H9 (cell line): Measurements from ENCODE around the gene TCEA2. TPM values are rescaled to one million over a fixed set of nuclear protein-coding genes. Genes with fewer than 3 reads are reported as not detected.
"Not testable (repeated sequence)": the region's sequence is repeated elsewhere in the genome, so short reads cannot be mapped to it uniquely, and the experiment has no call there.

ENCODE experiments used
- DNase-seq: peaks from one replicate; pipeline ENCODE4 v3.0.0-alpha.2; 2017
- H2AFZ ChIP-seq: one replicate; pipeline ENCODE4 v1.6.1; 2013; ENCODE audit warnings: mild to moderate bottlenecking, low read length, control low read depth, moderate library complexity
- H2AK5ac ChIP-seq: 2 replicates; pipeline ENCODE4 v1.6.1; 2013; ENCODE audit warnings: low read length, control low read depth, mixed read lengths; ENCODE audit not compliant: insufficient read length
- H2BK120ac ChIP-seq: one replicate; pipeline ENCODE4 v1.6.1; 2013; ENCODE audit warnings: low read depth, mild to moderate bottlenecking, low read length, control low read depth, inconsistent platforms; ENCODE audit not compliant: poor library complexity, severe bottlenecking
- H2BK12ac ChIP-seq: 2 replicates; pipeline ENCODE4 v1.6.1; 2013; ENCODE audit warnings: low read length, control low read depth, mixed read lengths, low read depth; ENCODE audit not compliant: insufficient read length
- H2BK15ac ChIP-seq: 2 replicates; pipeline ENCODE4 v1.6.1; 2013; ENCODE audit warnings: low read depth, low read length, control low read depth
- H2BK20ac ChIP-seq: one replicate; pipeline ENCODE4 v1.6.1; 2013; ENCODE audit warnings: low read depth, mild to moderate bottlenecking, low read length, control low read depth, inconsistent platforms; ENCODE audit not compliant: poor library complexity, severe bottlenecking
- H2BK5ac ChIP-seq: 2 replicates; pipeline ENCODE4 v1.6.1; 2013; ENCODE audit warnings: low read length, control low read depth, mixed read lengths; ENCODE audit not compliant: insufficient read length
- H3K14ac ChIP-seq: 2 replicates; pipeline ENCODE4 v1.6.1; 2013; ENCODE audit warnings: low read length, control low read depth; ENCODE audit not compliant: insufficient read depth
- H3K18ac ChIP-seq: 2 replicates; pipeline ENCODE4 v1.6.1; 2013; ENCODE audit warnings: low read depth, mild to moderate bottlenecking, mixed read lengths, low read length, control low read depth; ENCODE audit not compliant: insufficient read length
- H3K23ac ChIP-seq: 2 replicates; pipeline ENCODE4 v1.6.1; 2013; ENCODE audit warnings: low read length, control low read depth, mixed read lengths, low read depth; ENCODE audit not compliant: insufficient read length
- H3K23me2 ChIP-seq: 2 replicates; pipeline ENCODE4 v1.6.1; 2013; ENCODE audit warnings: low read depth, mild to moderate bottlenecking, mixed read lengths, low read length, control low read depth; ENCODE audit not compliant: insufficient read length, poor library complexity, severe bottlenecking
- H3K27ac ChIP-seq: 2 replicates; pipeline ENCODE4 v1.5.1; 2013; ENCODE audit warnings: low read length, control low read depth, mixed read lengths, low read depth; ENCODE audit not compliant: insufficient read length
- H3K27me3 ChIP-seq: 2 replicates; pipeline ENCODE4 v1.6.1; 2013; ENCODE audit warnings: low read length, control low read depth, inconsistent platforms; ENCODE audit not compliant: insufficient read depth
- H3K4ac ChIP-seq: 2 replicates; pipeline ENCODE4 v1.6.1; 2013; ENCODE audit warnings: low read depth, mild to moderate bottlenecking, control low read depth, inconsistent platforms, low read length, moderate library complexity
- H3K4me1 ChIP-seq: 2 replicates; pipeline ENCODE4 v1.6.1; 2013; ENCODE audit warnings: low read length, control low read depth, inconsistent platforms; ENCODE audit not compliant: insufficient read depth
- H3K4me2 ChIP-seq: 2 replicates; pipeline ENCODE4 v1.6.1; 2013; ENCODE audit warnings: low read length, control low read depth, mixed read lengths; ENCODE audit not compliant: insufficient read length, insufficient read depth
- H3K56ac ChIP-seq: 2 replicates; pipeline ENCODE4 v1.6.1; 2013; ENCODE audit warnings: low read depth, mild to moderate bottlenecking, mixed read lengths, low read length, control low read depth; ENCODE audit not compliant: insufficient read length
- H3K79me1 ChIP-seq: 2 replicates; pipeline ENCODE4 v1.6.1; 2013; ENCODE audit warnings: low read depth, mild to moderate bottlenecking, moderate library complexity, low read length, control low read depth, inconsistent platforms; ENCODE audit not compliant: insufficient read depth, poor library complexity, severe bottlenecking
- H3K79me2 ChIP-seq: 2 replicates; pipeline ENCODE4 v1.6.1; 2013; ENCODE audit warnings: low read length, control low read depth, inconsistent platforms; ENCODE audit not compliant: insufficient read depth
- H3K9ac ChIP-seq: 2 replicates; pipeline ENCODE4 v1.6.1; 2013; ENCODE audit warnings: low read length, control low read depth, mixed read lengths; ENCODE audit not compliant: insufficient read length; ENCODE audit errors: extremely low read depth
- H3K9me3 ChIP-seq: one replicate; pipeline ENCODE4 v1.6.1; 2013; ENCODE audit warnings: low read depth, low read length, inconsistent platforms; ENCODE audit not compliant: control insufficient read depth
- H3T11ph ChIP-seq: one replicate; pipeline ENCODE4 v1.6.1; 2013; ENCODE audit warnings: mild to moderate bottlenecking, low read length, control low read depth, inconsistent platforms
- H4K20me1 ChIP-seq: one replicate; pipeline ENCODE4 v1.6.1; 2013; ENCODE audit not compliant: control insufficient read depth, insufficient read length, insufficient read depth
- H4K5ac ChIP-seq: 2 replicates; pipeline ENCODE4 v1.6.1; 2013; ENCODE audit warnings: low read depth, mild to moderate bottlenecking, mixed read lengths, low read length, control low read depth; ENCODE audit not compliant: insufficient read length
- H4K8ac ChIP-seq: replicated peaks from 2 replicates; pipeline ENCODE4 v1.6.1; 2013; ENCODE audit warnings: low read length, control low read depth, mixed read lengths, low read depth; ENCODE audit not compliant: insufficient read length
- H4K91ac ChIP-seq: 2 replicates; pipeline ENCODE4 v1.6.1; 2013; ENCODE audit warnings: low read depth, mild to moderate bottlenecking, moderate library complexity, mixed read lengths, low read length, control low read depth; ENCODE audit not compliant: insufficient read length
- H3K27ac Mint-ChIP-seq, 3 experiments: 2 replicates in 2 of 3; 3 replicates in 1 of 3; pipeline ENCODE4 v1.8.0; 2020 to 2021; ENCODE audit warnings: mixed read lengths in 3 of 3, mild to moderate bottlenecking in 1 of 3, moderate library complexity in 1 of 3
- H3K27me3 Mint-ChIP-seq: 2 replicates; pipeline ENCODE4 v1.8.0; 2021; ENCODE audit warnings: low read depth, mild to moderate bottlenecking, moderate library complexity, mixed read lengths
- H3K36me3 Mint-ChIP-seq, 3 experiments: 2 replicates in 2 of 3; 3 replicates in 1 of 3; pipeline ENCODE4 v1.8.0; 2020 to 2021; ENCODE audit warnings: low read depth in 3 of 3, mixed read lengths in 3 of 3; ENCODE audit not compliant: insufficient read depth in 1 of 3
- H3K4me1 Mint-ChIP-seq, 2 experiments: 2 replicates each; pipeline ENCODE4 v1.8.0; 2020; ENCODE audit warnings: mixed read lengths in 2 of 2
- H3K4me3 Mint-ChIP-seq, 2 experiments: 2 replicates in 1 of 2; 3 replicates in 1 of 2; pipeline ENCODE4 v1.8.0; 2020 to 2021; ENCODE audit warnings: mild to moderate bottlenecking in 2 of 2, mixed read lengths in 2 of 2, moderate library complexity in 1 of 2
- H3K9me3 Mint-ChIP-seq, 2 experiments: 2 replicates in 1 of 2; 3 replicates in 1 of 2; pipeline ENCODE4 v1.8.0; 2020; ENCODE audit warnings: mild to moderate bottlenecking in 2 of 2, mixed read lengths in 2 of 2, moderate library complexity in 1 of 2
- WGBS: extraction: QIAGEN DNeasy Blood & Tissue Kit; methylation state at CpG from one replicate; pipeline ENCODE4 v1.1.7; 2013; ENCODE audit warnings: missing lambda C conversion rate, low lambda C conversion rate, mixed read lengths; ENCODE audit not compliant: insufficient read length; ENCODE audit errors: extremely low coverage; 5-methylcytosine and 5-hydroxymethylcytosine counted together
- total RNA-seq: library from RNA; stranded (reverse); gene quantifications from 2 replicates; pipeline ENCODE4 v1.2.1, GENCODE V29; 2021
- TF ChIP-seq, protein P1 (sequence below): fragments of 200-600 bp; sonication (generic); conservative IDR thresholded peaks from 3 replicates; pipeline ENCODE4 v1.8.0; 2021; ENCODE audit warnings: antibody characterized with exemption, mild to moderate bottlenecking

Gene TCEA2
- total RNA-seq, 1 experiment from 2014 or later = 51.7 TPM

GRCh38 chr20:64086801-64087200, 23.8 kb downstream of the TCEA2 start:
- no peak overlapping the region for H4K5ac ChIP-seq
- Mint-ChIP-seq H3K4me3 (no peak overlapping the region; a peak in 1 of 5 replicates), H3K36me3 (no peaks in the 10 kb centered on the region; a peak in 1 of 7 replicates), H3K27ac (no peak overlapping the region), H3K4me1 (peaks cover 16 to 28% of the 10 kb centered on the region in 2 experiments), H3K27me3 (peaks cover 62% of the 10 kb centered on the region), H3K9me3 (peaks cover 5 to 7% of the 10 kb centered on the region in 2 experiments; a peak in 4 of 5 replicates)
- H3K4me2 ChIP-seq = no peak overlapping the region
- H3K14ac ChIP-seq = no peak overlapping the region
- TF ChIP-seq, protein P1, sequence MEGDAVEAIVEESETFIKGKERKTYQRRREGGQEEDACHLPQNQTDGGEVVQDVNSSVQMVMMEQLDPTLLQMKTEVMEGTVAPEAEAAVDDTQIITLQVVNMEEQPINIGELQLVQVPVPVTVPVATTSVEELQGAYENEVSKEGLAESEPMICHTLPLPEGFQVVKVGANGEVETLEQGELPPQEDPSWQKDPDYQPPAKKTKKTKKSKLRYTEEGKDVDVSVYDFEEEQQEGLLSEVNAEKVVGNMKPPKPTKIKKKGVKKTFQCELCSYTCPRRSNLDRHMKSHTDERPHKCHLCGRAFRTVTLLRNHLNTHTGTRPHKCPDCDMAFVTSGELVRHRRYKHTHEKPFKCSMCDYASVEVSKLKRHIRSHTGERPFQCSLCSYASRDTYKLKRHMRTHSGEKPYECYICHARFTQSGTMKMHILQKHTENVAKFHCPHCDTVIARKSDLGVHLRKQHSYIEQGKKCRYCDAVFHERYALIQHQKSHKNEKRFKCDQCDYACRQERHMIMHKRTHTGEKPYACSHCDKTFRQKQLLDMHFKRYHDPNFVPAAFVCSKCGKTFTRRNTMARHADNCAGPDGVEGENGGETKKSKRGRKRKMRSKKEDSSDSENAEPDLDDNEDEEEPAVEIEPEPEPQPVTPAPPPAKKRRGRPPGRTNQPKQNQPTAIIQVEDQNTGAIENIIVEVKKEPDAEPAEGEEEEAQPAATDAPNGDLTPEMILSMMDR = no peak
- no peak overlapping the region for H3K9ac ChIP-seq
- no peak overlapping the region for H4K91ac ChIP-seq
- H3K27ac ChIP-seq = no peak overlapping the region
- H3K27me3 ChIP-seq = peaks cover 5% of the 10 kb centered on the region; the same call in 1 of the 2 replicates
- H2BK15ac ChIP-seq = no peak overlapping the region
- H4K20me1 ChIP-seq = no peaks in the 10 kb centered on the region
- no peak overlapping the region for H3K18ac ChIP-seq
- no peak overlapping the region for H2BK120ac ChIP-seq
- no peaks in the 10 kb centered on the region for H3K79me1 ChIP-seq
- no peak overlapping the region for H2BK12ac ChIP-seq
- H3T11ph ChIP-seq = no peak overlapping the region
- H3K9me3 ChIP-seq = no peaks in the 10 kb centered on the region
- no peak overlapping the region for H3K23ac ChIP-seq
- no peak overlapping the region for H2BK20ac ChIP-seq
- H3K4ac ChIP-seq = no peak overlapping the region
- H2BK5ac ChIP-seq = no peak overlapping the region
- no peaks in the 10 kb centered on the region for H3K4me1 ChIP-seq
- H4K8ac ChIP-seq = no peak overlapping the region
- H3K23me2 ChIP-seq = peaks cover 14% of the 10 kb centered on the region
- H2AK5ac ChIP-seq = no peak overlapping the region
- no CpG with 5 or more reads among the region's 11 CpGs for WGBS
- no peak overlapping the region for H2AFZ ChIP-seq
- H3K56ac ChIP-seq = no peak overlapping the region
- no peak for DNase-seq
- H3K79me2 ChIP-seq = no peaks in the 10 kb centered on the region

DNA sequence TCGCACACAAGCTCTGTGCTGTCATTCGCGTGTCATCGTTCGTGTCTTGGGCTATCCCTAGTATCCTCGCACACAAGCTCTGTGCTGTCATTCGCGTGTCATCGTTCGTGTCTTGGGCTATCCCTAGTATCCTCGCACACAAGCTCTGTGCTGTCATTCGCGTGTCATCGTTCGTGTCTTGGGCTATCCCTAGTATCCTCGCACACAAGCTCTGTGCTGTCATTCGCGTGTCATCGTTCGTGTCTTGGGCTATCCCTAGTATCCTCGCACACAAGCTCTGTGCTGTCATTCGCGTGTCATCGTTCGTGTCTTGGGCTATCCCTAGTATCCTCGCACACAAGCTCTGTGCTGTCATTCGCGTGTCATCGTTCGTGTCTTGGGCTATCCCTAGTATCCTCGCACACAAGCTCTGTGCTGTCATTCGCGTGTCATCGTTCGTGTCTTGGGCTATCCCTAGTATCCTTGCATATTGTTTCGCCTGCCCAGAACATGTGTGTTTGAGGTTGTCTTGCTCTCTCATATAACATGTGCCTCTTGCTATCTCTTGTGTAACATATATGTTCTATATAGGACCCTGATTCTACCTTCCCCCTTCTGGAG, 24.3 kb downstream of the TCEA2 start:
- not testable (repeated sequence) for H3K4me2 ChIP-seq, H3K9me3 ChIP-seq, H3K56ac ChIP-seq, H3K9me3 Mint-ChIP-seq, H3K4me3 Mint-ChIP-seq, H3K27ac ChIP-seq, H3K23ac ChIP-seq, H2BK12ac ChIP-seq, H2BK120ac ChIP-seq, H3K79me1 ChIP-seq, H3K27me3 ChIP-seq, H4K5ac ChIP-seq, H3K79me2 ChIP-seq, H3K4ac ChIP-seq, H4K20me1 ChIP-seq, H3K36me3 Mint-ChIP-seq, H2BK20ac ChIP-seq, H2AFZ ChIP-seq, H4K8ac ChIP-seq, DNase-seq, H3K27ac Mint-ChIP-seq, H4K91ac ChIP-seq, H2BK15ac ChIP-seq, H3T11ph ChIP-seq, H2BK5ac ChIP-seq, H3K14ac ChIP-seq, H3K18ac ChIP-seq, H3K4me1 ChIP-seq, H2AK5ac ChIP-seq, H3K9ac ChIP-seq
- peaks cover 59% of the 10 kb centered on the region for H3K27me3 Mint-ChIP-seq
- H3K23me2 ChIP-seq = peaks cover 13% of the 10 kb centered on the region
- peaks cover 13 to 25% of the 10 kb centered on the region in 2 experiments for H3K4me1 Mint-ChIP-seq
- no CpG with 5 or more reads among the region's 36 CpGs for WGBS
